ENCODE measurements around the gene TXNDC9. TPM values are rescaled to one million over a fixed set of nuclear protein-coding genes. Genes with fewer than 3 reads are reported as not detected.
"Not testable (repeated sequence)": the region's sequence is repeated elsewhere in the genome, so short reads cannot be mapped to it uniquely, and the experiment has no call there.

TXNDC9 gene
- total and polyA plus RNA-seq, 4 donors = 12.5 to 27.5 (median 20.9) TPM

GRCh38 chr2:99278793-99279291 lies 57.3 kb downstream of the TXNDC9 start:
- TF ChIP-seq SP1 (IDR thresholded peaks at IDR 0.05) (no peak), GABPA (IDR thresholded peaks at IDR 0.05 in 1 of 2, conservative IDR thresholded peaks at IDR 0.05 in 1 of 2) (no peak)
- TF ChIP-seq, protein P1, sequence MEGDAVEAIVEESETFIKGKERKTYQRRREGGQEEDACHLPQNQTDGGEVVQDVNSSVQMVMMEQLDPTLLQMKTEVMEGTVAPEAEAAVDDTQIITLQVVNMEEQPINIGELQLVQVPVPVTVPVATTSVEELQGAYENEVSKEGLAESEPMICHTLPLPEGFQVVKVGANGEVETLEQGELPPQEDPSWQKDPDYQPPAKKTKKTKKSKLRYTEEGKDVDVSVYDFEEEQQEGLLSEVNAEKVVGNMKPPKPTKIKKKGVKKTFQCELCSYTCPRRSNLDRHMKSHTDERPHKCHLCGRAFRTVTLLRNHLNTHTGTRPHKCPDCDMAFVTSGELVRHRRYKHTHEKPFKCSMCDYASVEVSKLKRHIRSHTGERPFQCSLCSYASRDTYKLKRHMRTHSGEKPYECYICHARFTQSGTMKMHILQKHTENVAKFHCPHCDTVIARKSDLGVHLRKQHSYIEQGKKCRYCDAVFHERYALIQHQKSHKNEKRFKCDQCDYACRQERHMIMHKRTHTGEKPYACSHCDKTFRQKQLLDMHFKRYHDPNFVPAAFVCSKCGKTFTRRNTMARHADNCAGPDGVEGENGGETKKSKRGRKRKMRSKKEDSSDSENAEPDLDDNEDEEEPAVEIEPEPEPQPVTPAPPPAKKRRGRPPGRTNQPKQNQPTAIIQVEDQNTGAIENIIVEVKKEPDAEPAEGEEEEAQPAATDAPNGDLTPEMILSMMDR (IDR thresholded peaks at IDR 0.05; ENCODE audit: low read depth, low read length, missing input control) = no peak
- no peak overlapping the region for H3K4me3 ChIP-seq (ENCODE audit: low read depth in 1 of 3, low read length in 3 of 3)

GRCh38 chr2:99278195-99278765 lies 57.9 kb downstream of the TXNDC9 start:
- H3K36me3 ChIP-seq (ENCODE audit: control insufficient read depth in 4 of 4, insufficient read depth in 3 of 4, low read depth in 1 of 4, low read length in 3 of 4); H3K27ac ChIP-seq (ENCODE audit: low read depth in 1 of 2, low read length in 2 of 2); H3K4me3 ChIP-seq (ENCODE audit: low read depth in 1 of 3, low read length in 3 of 3); H3K4me1 ChIP-seq (ENCODE audit: control insufficient read depth in 4 of 4, insufficient read depth in 4 of 4, low read length in 3 of 4); H3K9ac ChIP-seq (ENCODE audit: low read depth in 1 of 2, low read length in 2 of 2); DNase-seq (ENCODE audit: low spot score); H3K27me3 ChIP-seq (ENCODE audit: control insufficient read depth in 4 of 4, insufficient read depth in 4 of 4, low read length in 3 of 4); H3K9me3 ChIP-seq (ENCODE audit: control insufficient read depth in 4 of 4, low read length in 3 of 4): not testable (repeated sequence)
- 94% methylated on average over 5 of the region's 5 CpGs for WGBS

More at GRCh38 chr2:99278793-99279291, 57.3 kb downstream of the TXNDC9 start:
- Histone ChIP-seq H3K9me3 (ENCODE audit: control insufficient read depth in 4 of 4, low read length in 3 of 4) (no peaks in the 10 kb centered on the region), H3K4me1 (ENCODE audit: control insufficient read depth in 4 of 4, insufficient read depth in 4 of 4, low read length in 3 of 4) (no peaks in the 10 kb centered on the region), H3K27ac (ENCODE audit: low read depth in 1 of 2, low read length in 2 of 2) (no peak overlapping the region), H3K36me3 (ENCODE audit: control insufficient read depth in 4 of 4, insufficient read depth in 3 of 4, low read depth in 1 of 4, low read length in 3 of 4) (peaks cover 0 to 5% (median under 1%) of the 10 kb centered on the region in 4 donors), H3K27me3 (ENCODE audit: control insufficient read depth in 4 of 4, insufficient read depth in 4 of 4, low read length in 3 of 4) (no peaks in the 10 kb centered on the region), H3K9ac (ENCODE audit: low read depth in 1 of 2, low read length in 2 of 2) (no peak overlapping the region)
- WGBS = 94% methylated on average over 2 of the region's 2 CpGs
- DNase-seq (ENCODE audit: low spot score) = no peak

DNA sequence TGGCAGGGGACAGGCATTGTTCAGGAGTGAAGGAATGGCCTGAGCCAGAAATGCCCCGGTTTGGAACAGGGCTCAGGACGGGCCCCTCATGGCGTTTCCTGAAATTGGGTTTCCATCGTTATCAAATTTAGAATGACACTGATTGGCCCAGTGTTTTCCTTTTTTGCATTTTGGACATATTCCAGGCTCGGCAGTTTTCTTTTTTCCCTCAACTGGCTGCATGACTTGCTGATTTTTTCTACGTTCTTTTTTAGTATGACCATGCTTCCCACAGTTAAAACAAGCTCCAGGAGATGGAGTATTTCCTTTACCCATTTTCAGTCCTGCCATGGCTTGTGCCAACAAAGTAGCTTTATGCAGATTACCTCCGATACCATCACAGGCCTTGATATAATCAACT lies 60.3 kb downstream of the TXNDC9 start:
- WGBS = 83% methylated on average over 7 of the region's 7 CpGs
- peaks cover 0 to 1% (median 0%) of the 10 kb centered on the region in 4 donors for H3K9me3 ChIP-seq (ENCODE audit: control insufficient read depth in 4 of 4, low read length in 3 of 4)
- H3K27me3 ChIP-seq (ENCODE audit: control insufficient read depth in 4 of 4, insufficient read depth in 4 of 4, low read length in 3 of 4) = no peaks in the 10 kb centered on the region
- no peaks in the 10 kb centered on the region for H3K36me3 ChIP-seq (ENCODE audit: control insufficient read depth in 4 of 4, insufficient read depth in 3 of 4, low read depth in 1 of 4, low read length in 3 of 4)
- H3K4me1 ChIP-seq (ENCODE audit: control insufficient read depth in 4 of 4, insufficient read depth in 4 of 4, low read length in 3 of 4) = no peaks in the 10 kb centered on the region
- no peak overlapping the region for H3K27ac ChIP-seq (ENCODE audit: low read depth in 1 of 2, low read length in 2 of 2)
- DNase-seq (ENCODE audit: low spot score) = no peak
- no peak overlapping the region for H3K9ac ChIP-seq (ENCODE audit: low read depth in 1 of 2, low read length in 2 of 2)
- H3K4me3 ChIP-seq (ENCODE audit: low read depth in 1 of 3, low read length in 3 of 3) = no peak overlapping the region
- TF ChIP-seq, protein P2, sequence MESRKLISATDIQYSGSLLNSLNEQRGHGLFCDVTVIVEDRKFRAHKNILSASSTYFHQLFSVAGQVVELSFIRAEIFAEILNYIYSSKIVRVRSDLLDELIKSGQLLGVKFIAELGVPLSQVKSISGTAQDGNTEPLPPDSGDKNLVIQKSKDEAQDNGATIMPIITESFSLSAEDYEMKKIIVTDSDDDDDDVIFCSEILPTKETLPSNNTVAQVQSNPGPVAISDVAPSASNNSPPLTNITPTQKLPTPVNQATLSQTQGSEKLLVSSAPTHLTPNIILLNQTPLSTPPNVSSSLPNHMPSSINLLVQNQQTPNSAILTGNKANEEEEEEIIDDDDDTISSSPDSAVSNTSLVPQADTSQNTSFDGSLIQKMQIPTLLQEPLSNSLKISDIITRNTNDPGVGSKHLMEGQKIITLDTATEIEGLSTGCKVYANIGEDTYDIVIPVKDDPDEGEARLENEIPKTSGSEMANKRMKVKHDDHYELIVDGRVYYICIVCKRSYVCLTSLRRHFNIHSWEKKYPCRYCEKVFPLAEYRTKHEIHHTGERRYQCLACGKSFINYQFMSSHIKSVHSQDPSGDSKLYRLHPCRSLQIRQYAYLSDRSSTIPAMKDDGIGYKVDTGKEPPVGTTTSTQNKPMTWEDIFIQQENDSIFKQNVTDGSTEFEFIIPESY (IDR thresholded peaks at IDR 0.05) = no peak
- TF ChIP-seq FOXA2 (IDR thresholded peaks at IDR 0.05) (no peak), EGR1 (IDR thresholded peaks at IDR 0.05; ENCODE audit: low read depth in 2 of 2) (no peak), REST (IDR thresholded peaks at IDR 0.05) (no peak), HNF4G (IDR thresholded peaks at IDR 0.05) (no peak), RAD21 (IDR thresholded peaks at IDR 0.05) (no peak)
- TF ChIP-seq, protein P1 (IDR thresholded peaks at IDR 0.05; ENCODE audit: low read depth, low read length, missing input control) = no peak
- TF ChIP-seq, protein P3, sequence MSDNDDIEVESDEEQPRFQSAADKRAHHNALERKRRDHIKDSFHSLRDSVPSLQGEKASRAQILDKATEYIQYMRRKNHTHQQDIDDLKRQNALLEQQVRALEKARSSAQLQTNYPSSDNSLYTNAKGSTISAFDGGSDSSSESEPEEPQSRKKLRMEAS (IDR thresholded peaks at IDR 0.05) = no peak

Measured in liver (tissue), 9 donors.